ENCODE data around the gene TMUB2.

The TMUB2 gene

GRCh38 chr17:44214896-44215295 is 28.1 kb downstream of the TMUB2 start:
- H3K4me3 ChIP-seq (ENCODE audit: insufficient read depth, low read length, poor library complexity, severe bottlenecking): no peak overlapping the region
- no peak overlapping the region for H3K9ac ChIP-seq (ENCODE audit: low read length)
- H4K20me1 ChIP-seq (ENCODE audit: low read depth, low read length): no peaks in the 10 kb centered on the region

GRCh38 chr17:44216173-44216572 is 29.4 kb downstream of the TMUB2 start:
- no peaks in the 10 kb centered on the region for H4K20me1 ChIP-seq (ENCODE audit: low read depth, low read length)
- H3K27ac ChIP-seq (ENCODE audit: low read depth, low read length): peak overlapping the region; percentile 95
- H3K79me2 ChIP-seq (ENCODE audit: insufficient read depth, low read length): peaks cover 31% of the 10 kb centered on the region
- H3K4me3 ChIP-seq (ENCODE audit: insufficient read depth, low read length, poor library complexity, severe bottlenecking): peak overlapping the region; percentile 82
- H3K9me3 ChIP-seq (ENCODE audit: insufficient read depth, low read length): no peaks in the 10 kb centered on the region
- H3K27me3 ChIP-seq (ENCODE audit: low read length): no peaks in the 10 kb centered on the region
- peak overlapping the region; percentile 91 for H3K4me2 ChIP-seq (ENCODE audit: low read depth, low read length, poor library complexity, severe bottlenecking)
- H3F3A ChIP-seq (ENCODE audit: insufficient read depth): peaks cover 16% of the 10 kb centered on the region; the same call in 1 of the 2 replicates
- TF ChIP-seq CTCF (IDR thresholded peaks at IDR 0.05; ENCODE audit: insufficient read depth, low read length, poor library complexity, severe bottlenecking) (no peak), EZH2phosphoT487 (conservative IDR thresholded peaks at IDR 0.05; ENCODE audit: low read length) (no peak)
- no peaks in the 10 kb centered on the region for H3K9me2 ChIP-seq (replicated peaks; ENCODE audit: insufficient read depth, low read length)
- peak overlapping the region; percentile 93 for H3K9ac ChIP-seq (ENCODE audit: low read length)
- H2AFZ ChIP-seq (ENCODE audit: low read depth, low read length, severe bottlenecking): no peak overlapping the region
- peaks cover 11% of the 10 kb centered on the region for H3K36me3 ChIP-seq (ENCODE audit: low read length)

More at GRCh38 chr17:44214896-44215295, 28.1 kb downstream of the TMUB2 start:
- Histone ChIP-seq H3K9me3 (ENCODE audit: insufficient read depth, low read length) (no peaks in the 10 kb centered on the region), H3K27ac (ENCODE audit: low read depth, low read length) (no peak overlapping the region), H3K36me3 (ENCODE audit: low read length) (peaks cover 11% of the 10 kb centered on the region), H3K9me2 (replicated peaks; ENCODE audit: insufficient read depth, low read length) (no peaks in the 10 kb centered on the region), H3F3A (ENCODE audit: insufficient read depth) (peaks cover 21% of the 10 kb centered on the region; the same call in 1 of the 2 replicates), H3K4me2 (ENCODE audit: low read depth, low read length, poor library complexity, severe bottlenecking) (no peak overlapping the region), H3K79me2 (ENCODE audit: insufficient read depth, low read length) (peaks cover 28% of the 10 kb centered on the region), H3K27me3 (ENCODE audit: low read length) (no peaks in the 10 kb centered on the region), H2AFZ (ENCODE audit: low read depth, low read length, severe bottlenecking) (no peak overlapping the region)
- TF ChIP-seq CTCF (IDR thresholded peaks at IDR 0.05; ENCODE audit: insufficient read depth, low read length, poor library complexity, severe bottlenecking): no peak
- no peak for TF ChIP-seq EZH2phosphoT487 (conservative IDR thresholded peaks at IDR 0.05; ENCODE audit: low read length)

- H3K4me3 ChIP-seq (ENCODE audit: insufficient read depth, low read length, poor library complexity, severe bottlenecking): peak overlapping the region; percentile 82
- no peak overlapping the region for H2AFZ ChIP-seq (ENCODE audit: low read depth, low read length, severe bottlenecking)
- peak overlapping the region; percentile 93 for H3K9ac ChIP-seq (ENCODE audit: low read length)
- peaks cover 31% of the 10 kb centered on the region for H3K79me2 ChIP-seq (ENCODE audit: insufficient read depth, low read length)
- peak overlapping the region; percentile 91 for H3K4me2 ChIP-seq (ENCODE audit: low read depth, low read length, poor library complexity, severe bottlenecking)
- H4K20me1 ChIP-seq (ENCODE audit: low read depth, low read length): no peaks in the 10 kb centered on the region
- H3K27ac ChIP-seq (ENCODE audit: low read depth, low read length): peak overlapping the region; percentile 95
- TF ChIP-seq CTCF (IDR thresholded peaks at IDR 0.05; ENCODE audit: insufficient read depth, low read length, poor library complexity, severe bottlenecking) (no peak), EZH2phosphoT487 (conservative IDR thresholded peaks at IDR 0.05; ENCODE audit: low read length) (no peak)
- H3K9me2 ChIP-seq (replicated peaks; ENCODE audit: insufficient read depth, low read length): no peaks in the 10 kb centered on the region
- H3K27me3 ChIP-seq (ENCODE audit: low read length): no peaks in the 10 kb centered on the region
- H3K9me3 ChIP-seq (ENCODE audit: insufficient read depth, low read length): no peaks in the 10 kb centered on the region
- H3K36me3 ChIP-seq (ENCODE audit: low read length): peaks cover 11% of the 10 kb centered on the region
- H3F3A ChIP-seq (ENCODE audit: insufficient read depth): peaks cover 13% of the 10 kb centered on the region
These were observed 29.9 kb downstream of the TMUB2 start for GRCh38 chr17:44216694-44217093.

Data from SU-DHL-6 (cell line).